Breast epithelium (tissue), 3 donors: Measurements from ENCODE around the gene CFLAR.

ENCODE experiments used
- CTCF ChIP-seq, 3 donors: fragments of 450-650 bp; IDR thresholded peaks; one replicate each; pipeline ENCODE4 v1.5.1; 2016 to 2017; ENCODE audit warnings: antibody characterized with exemption in 3 of 3, mild to moderate bottlenecking in 3 of 3, moderate library complexity in 3 of 3
- POLR2A ChIP-seq: fragments of 450-650 bp; IDR thresholded peaks from one replicate; pipeline ENCODE4 v1.6.1; 2016; ENCODE audit warnings: antibody characterized with exemption, mild to moderate bottlenecking, moderate library complexity
- POLR2AphosphoS5 ChIP-seq, 3 donors: sonication (generic); formaldehyde crosslinking; IDR thresholded peaks; one replicate each; pipeline ENCODE4 v1.6.1; 2017; ENCODE audit warnings: antibody characterized with exemption in 3 of 3

GRCh38 chr2:201148434-201148990 lies 32.5 kb downstream of the CFLAR start:
- TF ChIP-seq CTCF (IDR thresholded peaks at IDR 0.05) = no peak
- TF ChIP-seq POLR2AphosphoS5 (IDR thresholded peaks at IDR 0.05) = no peak
- no peak for TF ChIP-seq POLR2A
